ENCODE measurements around the gene CCDC13. TPM values are rescaled to one million over a fixed set of nuclear protein-coding genes. Genes with fewer than 3 reads are reported as not detected.

CCDC13 gene
- total RNA-seq, 4 donors from 2014 or later, result 1.4 to 6.8 (median 4.2) TPM; not detected in 1

- Histone ChIP-seq H3K36me3 (no peaks in the 10 kb centered on the region), H3K27me3 (no peaks in the 10 kb centered on the region), H3K4me1 (peaks cover 0 to 16% (median 0%) of the 10 kb centered on the region in 4 donors), H3K9me3 (no peaks in the 10 kb centered on the region), H3K4me3 (no peak overlapping the region), H3K27ac (peak overlapping the region; percentile 10 to 63 (median 22))
- TF ChIP-seq POLR2A (IDR thresholded peaks at IDR 0.05) (no peak), CTCF (IDR thresholded peaks at IDR 0.05) (no peak)
- DNase-seq, result no peak
Measured at GRCh38 chr3:42746455-42747450, 26.3 kb downstream of the CCDC13 start.

- Histone ChIP-seq H3K9me3 (no peaks in the 10 kb centered on the region), H3K27ac (peak overlapping the region in 3 of 4 donors; percentile 21 to 63 (median 24)), H3K36me3 (no peaks in the 10 kb centered on the region), H3K4me1 (peaks cover 0 to 16% (median 0%) of the 10 kb centered on the region in 4 donors), H3K4me3 (no peak overlapping the region), H3K27me3 (no peaks in the 10 kb centered on the region)
- TF ChIP-seq CTCF (IDR thresholded peaks at IDR 0.05) (no peak), POLR2A (IDR thresholded peaks at IDR 0.05) (no peak)
- DNase-seq, result no peak
Measured at GRCh38 chr3:42745776-42746454, 27.1 kb downstream of the CCDC13 start.

GRCh38 chr3:42745291-42745745, 27.7 kb downstream of the CCDC13 start:
- DNase-seq, result no peak
- peaks cover 0 to 16% (median 0%) of the 10 kb centered on the region in 4 donors for H3K4me1 ChIP-seq
- H3K27ac ChIP-seq, result peak overlapping the region in 1 of 4 donors; percentile 63
- no peaks in the 10 kb centered on the region for H3K36me3 ChIP-seq
- H3K27me3 ChIP-seq, result no peaks in the 10 kb centered on the region
- no peak for TF ChIP-seq POLR2A (IDR thresholded peaks at IDR 0.05)
- no peak for TF ChIP-seq CTCF (IDR thresholded peaks at IDR 0.05)
- no peaks in the 10 kb centered on the region for H3K9me3 ChIP-seq
- no peak overlapping the region for H3K4me3 ChIP-seq

- Histone ChIP-seq H3K27ac (no peak overlapping the region), H3K36me3 (no peaks in the 10 kb centered on the region), H3K4me1 (peaks cover 0 to 16% (median 0%) of the 10 kb centered on the region in 4 donors), H3K9me3 (no peaks in the 10 kb centered on the region), H3K27me3 (no peaks in the 10 kb centered on the region), H3K4me3 (no peak overlapping the region)
- TF ChIP-seq CTCF (IDR thresholded peaks at IDR 0.05) (no peak), POLR2A (IDR thresholded peaks at IDR 0.05) (no peak)
- no peak for DNase-seq
Measured at GRCh38 chr3:42743204-42743995, 29.7 kb downstream of the CCDC13 start.

- no peak overlapping the region for H3K27ac ChIP-seq
- no peak for DNase-seq
- no peaks in the 10 kb centered on the region for H3K36me3 ChIP-seq
- TF ChIP-seq POLR2A (IDR thresholded peaks at IDR 0.05) (no peak), CTCF (IDR thresholded peaks at IDR 0.05) (no peak)
- peaks cover 0 to 16% (median 0%) of the 10 kb centered on the region in 4 donors for H3K4me1 ChIP-seq
- no peaks in the 10 kb centered on the region for H3K9me3 ChIP-seq
- H3K4me3 ChIP-seq, result no peak overlapping the region
- H3K27me3 ChIP-seq, result no peaks in the 10 kb centered on the region
Measured at GRCh38 chr3:42742688-42743087, 30.4 kb downstream of the CCDC13 start.
